OCI-LY7 (cell line): ENCODE measurements around the gene FRZB. TPM values are rescaled to one million over a fixed set of nuclear protein-coding genes. Genes with fewer than 3 reads are reported as not detected.

Experiments used
- BruUV-seq: library from RNA; stranded (reverse); fragments of 400-500 nt; replicated peaks from 2 replicates; lab custom pipeline; 2021; lab: Mats Ljungman, UMichigan
- CTCF ChIA-PET: fragments of 300-600 bp; sonication (Branson Sonifier 250); formaldehyde crosslinking; loops from one replicate; lab custom pipeline; 2022; ENCODE audit warnings: antibody characterized with exemption; ENCODE audit not compliant: unreplicated experiment; lab: Charles Lee
- POLR2A ChIA-PET: fragments of 300-600 bp; sonication (Branson Sonifier 250); formaldehyde crosslinking; loops from one replicate; lab custom pipeline; 2022; ENCODE audit warnings: antibody characterized with exemption; lab: Charles Lee
- DNase-seq: peaks from one replicate; pipeline ENCODE4 v3.0.0-alpha.2; 2015; ENCODE audit warnings: low spot score
- H2AFZ ChIP-seq: fragments of 200-600 bp; sonication (generic), shearing (Covaris generic); 2 replicates; pipeline ENCODE4 v1.6.1; 2014; ENCODE audit warnings: mild to moderate bottlenecking, antibody characterized with exemption, low read length, moderate library complexity
- H3K27ac ChIP-seq: fragments of 200-600 bp; sonication (generic); 2 replicates; pipeline ENCODE4 v1.5.1; 2014; ENCODE audit warnings: mixed run types, low read depth, mild to moderate bottlenecking, moderate library complexity, low read length, inconsistent platforms; ENCODE audit not compliant: poor library complexity, severe bottlenecking
- H3K36me3 ChIP-seq: fragments of 200-600 bp; sonication (generic); 2 replicates; pipeline ENCODE4 v1.6.1; 2014; ENCODE audit warnings: mild to moderate bottlenecking, antibody characterized with exemption, low read length, moderate library complexity, mixed read lengths; ENCODE audit not compliant: insufficient read depth
- H3K4me1 ChIP-seq: fragments of 200-600 bp; sonication (generic); 2 replicates; pipeline ENCODE4 v1.5.1; 2014; ENCODE audit warnings: mild to moderate bottlenecking, low read length; ENCODE audit not compliant: insufficient read depth, poor library complexity, severe bottlenecking
- H3K4me2 ChIP-seq: fragments of 200-600 bp; sonication (generic); 2 replicates; pipeline ENCODE4 v1.6.1; 2014; ENCODE audit warnings: mild to moderate bottlenecking, low read length
- H3K4me3 ChIP-seq: fragments of 200-600 bp; sonication (generic); 2 replicates; pipeline ENCODE4 v1.5.1; 2014; ENCODE audit warnings: mild to moderate bottlenecking, low read depth, low read length; ENCODE audit not compliant: poor library complexity, severe bottlenecking
- H3K79me2 ChIP-seq: fragments of 200-600 bp; sonication (generic); 2 replicates; pipeline ENCODE4 v1.6.1; 2016; ENCODE audit warnings: low read depth, mild to moderate bottlenecking, low read length, moderate library complexity, mixed read lengths; ENCODE audit not compliant: insufficient read depth
- H3K9me2 ChIP-seq: fragments of 200-600 bp; sonication (generic); 2 replicates; pipeline ENCODE4 v1.6.1; 2016; ENCODE audit warnings: mild to moderate bottlenecking, low read length, mixed read lengths; ENCODE audit not compliant: insufficient read depth
- H3K9me3 ChIP-seq: fragments of 200-600 bp; sonication (generic); 2 replicates; pipeline ENCODE4 v1.6.1; 2014; ENCODE audit warnings: mild to moderate bottlenecking, mixed run types, low read length, mixed read lengths
- H4K20me1 ChIP-seq: fragments of 200-600 bp; sonication (generic); 2 replicates; pipeline ENCODE4 v1.6.1; 2014; ENCODE audit warnings: mild to moderate bottlenecking, antibody characterized with exemption, low read length, moderate library complexity, mixed read lengths; ENCODE audit not compliant: insufficient read depth
- EZH2phosphoT487 ChIP-seq: fragments of 200-600 bp; sonication (generic); IDR thresholded peaks from 2 replicates; pipeline ENCODE4 v1.6.1; 2018; ENCODE audit warnings: low read depth, borderline replicate concordance, mild to moderate bottlenecking, mixed run types, antibody characterized with exemption, low read length, moderate library complexity, mixed read lengths
- intact Hi-C: fragments of 100-400 bp; cut with micrococcal nuclease; formaldehyde crosslinking; loops from one replicate; pipeline ENCODE4 v1.10.0; 2022; ENCODE audit not compliant: unreplicated experiment
- total RNA-seq, 2 experiments: library from RNA; depleted of rRNA in 1 of 2; stranded (reverse); fragments of >200 nt in 1 of 2; shearing (Covaris generic) in 1 of 2; gene quantifications; 2 replicates each; pipeline ENCODE4 v1.2.3, GENCODE V29; 2014 to 2022
- TF ChIP-seq, protein P1 (sequence below): fragments of 200-600 bp; sonication (generic); conservative IDR thresholded peaks from 2 replicates; pipeline ENCODE4 v1.5.1; 2014; ENCODE audit warnings: mild to moderate bottlenecking, antibody characterized with exemption, low read length, moderate library complexity, mixed read lengths

FRZB gene
- total RNA-seq, 2 experiments from 2014 or later: not detected

DNA sequence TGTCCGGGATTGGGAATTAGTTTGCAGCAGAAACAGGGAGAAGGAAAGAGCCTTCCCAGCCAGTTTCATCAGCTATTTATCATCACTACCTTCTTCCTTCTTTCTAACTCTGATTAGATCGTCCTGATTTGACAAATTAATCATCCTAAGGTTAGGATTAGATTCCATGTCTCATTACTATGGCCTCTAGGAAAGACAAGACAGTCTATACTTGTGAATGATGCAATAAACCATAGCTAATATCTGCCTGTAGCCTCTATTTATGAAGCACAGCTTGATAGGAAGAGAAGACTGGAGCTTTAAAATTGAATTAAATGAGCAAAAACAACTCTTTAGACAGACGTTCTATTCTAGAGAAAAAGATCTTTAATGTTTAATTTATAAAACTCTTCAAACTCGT, 25.2 kb upstream of the FRZB start:
- no peak overlapping the region for H3K4me3 ChIP-seq
- no peaks in the 10 kb centered on the region for H3K36me3 ChIP-seq
- ChIA-PET POLR2A (interaction anchor here (0.6 to 2.6 kb wide), 13 partner anchors 9 to 760 kb away, joined by 3 to 6 read pairs (median 4); partner anchors contain the start of gene FRZB), CTCF (no interaction called here)
- intact Hi-C loops: no loop called here
- no peaks in the 10 kb centered on the region for H3K9me2 ChIP-seq
- no peak for TF ChIP-seq EZH2phosphoT487
- TF ChIP-seq, protein P1, sequence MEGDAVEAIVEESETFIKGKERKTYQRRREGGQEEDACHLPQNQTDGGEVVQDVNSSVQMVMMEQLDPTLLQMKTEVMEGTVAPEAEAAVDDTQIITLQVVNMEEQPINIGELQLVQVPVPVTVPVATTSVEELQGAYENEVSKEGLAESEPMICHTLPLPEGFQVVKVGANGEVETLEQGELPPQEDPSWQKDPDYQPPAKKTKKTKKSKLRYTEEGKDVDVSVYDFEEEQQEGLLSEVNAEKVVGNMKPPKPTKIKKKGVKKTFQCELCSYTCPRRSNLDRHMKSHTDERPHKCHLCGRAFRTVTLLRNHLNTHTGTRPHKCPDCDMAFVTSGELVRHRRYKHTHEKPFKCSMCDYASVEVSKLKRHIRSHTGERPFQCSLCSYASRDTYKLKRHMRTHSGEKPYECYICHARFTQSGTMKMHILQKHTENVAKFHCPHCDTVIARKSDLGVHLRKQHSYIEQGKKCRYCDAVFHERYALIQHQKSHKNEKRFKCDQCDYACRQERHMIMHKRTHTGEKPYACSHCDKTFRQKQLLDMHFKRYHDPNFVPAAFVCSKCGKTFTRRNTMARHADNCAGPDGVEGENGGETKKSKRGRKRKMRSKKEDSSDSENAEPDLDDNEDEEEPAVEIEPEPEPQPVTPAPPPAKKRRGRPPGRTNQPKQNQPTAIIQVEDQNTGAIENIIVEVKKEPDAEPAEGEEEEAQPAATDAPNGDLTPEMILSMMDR: no peak
- H4K20me1 ChIP-seq: no peaks in the 10 kb centered on the region
- H2AFZ ChIP-seq: peak overlapping the region; percentile 71
- H3K9me3 ChIP-seq: peaks cover 4% of the 10 kb centered on the region; the same call in 1 of the 2 replicates
- no peak overlapping the region for H3K27ac ChIP-seq
- no TSS peak for BruUV-seq
- H3K4me1 ChIP-seq: peaks cover 24% of the 10 kb centered on the region
- no peaks in the 10 kb centered on the region for H3K79me2 ChIP-seq
- no peak for DNase-seq
- H3K4me2 ChIP-seq: no peak overlapping the region

DNA sequence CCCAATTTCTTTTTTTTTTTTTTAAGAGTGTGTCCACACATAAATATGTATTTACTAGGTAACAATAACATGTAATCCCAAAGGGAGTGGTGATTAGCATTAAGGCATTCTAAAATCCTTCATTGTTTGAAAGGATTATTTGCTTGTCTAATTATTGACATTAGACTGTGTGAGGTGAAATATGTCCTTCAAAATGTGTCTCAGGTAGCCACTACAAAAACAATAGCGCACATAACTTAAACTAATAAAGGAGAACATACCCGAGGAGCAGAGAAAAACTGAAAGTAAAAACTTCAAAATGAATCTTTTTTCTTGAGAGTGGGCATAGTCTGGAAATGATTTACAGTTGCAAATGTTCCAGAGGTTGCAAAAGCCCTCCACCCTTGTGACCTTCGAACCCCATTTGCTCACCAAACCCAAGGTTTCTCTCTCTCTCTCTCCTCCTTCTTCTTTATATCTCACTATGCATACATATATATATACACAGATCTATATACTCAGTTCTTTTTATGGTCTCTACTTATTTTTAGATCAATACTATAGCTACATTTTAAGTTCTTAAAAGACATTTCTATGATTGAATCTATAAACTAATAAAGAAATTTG, 24.4 kb upstream of the FRZB start:
- no peaks in the 10 kb centered on the region; the same call in 1 of the 2 replicates for H3K36me3 ChIP-seq
- no peak overlapping the region for H3K27ac ChIP-seq
- ChIA-PET POLR2A (interaction anchor here (0.5 to 2.6 kb wide), 9 partner anchors 8 to 724 kb away, joined by 3 to 6 read pairs (median 4); partner anchors contain the start of gene FRZB), CTCF (no interaction called here)
- peaks cover 8% of the 10 kb centered on the region; the same call in 1 of the 2 replicates for H3K9me3 ChIP-seq
- intact Hi-C loops: no loop called here
- no peak overlapping the region for H3K4me3 ChIP-seq
- H4K20me1 ChIP-seq: no peaks in the 10 kb centered on the region
- H3K4me1 ChIP-seq: peaks cover 32% of the 10 kb centered on the region
- H2AFZ ChIP-seq: peak overlapping the region; percentile 71
- BruUV-seq: no TSS peak
- H3K9me2 ChIP-seq: no peaks in the 10 kb centered on the region
- TF ChIP-seq, protein P1: no peak
- no peak for TF ChIP-seq EZH2phosphoT487
- no peaks in the 10 kb centered on the region for H3K79me2 ChIP-seq
- no peak for DNase-seq
- peak overlapping the region; percentile 44 for H3K4me2 ChIP-seq

DNA sequence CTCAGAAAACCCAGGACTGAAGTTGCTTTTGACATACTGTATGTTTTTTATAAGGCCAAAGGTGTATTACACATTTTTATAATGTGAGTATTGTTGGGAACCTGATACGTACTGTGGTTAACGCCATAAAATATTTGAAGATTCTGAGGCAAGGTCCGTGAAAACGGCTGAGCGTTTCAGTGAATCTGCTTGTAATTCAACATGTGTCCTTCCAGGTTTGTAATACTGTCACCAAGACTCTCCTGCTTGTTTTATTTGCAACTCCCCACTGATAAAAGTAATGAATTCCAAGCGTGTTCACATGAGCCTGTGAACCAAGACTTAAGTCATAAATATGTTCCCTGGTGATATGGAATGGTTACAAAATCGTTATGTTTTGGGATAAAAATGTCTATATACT, 23.9 kb upstream of the FRZB start:
- no peak for TF ChIP-seq EZH2phosphoT487
- TF ChIP-seq, protein P1: no peak
- no peaks in the 10 kb centered on the region; the same call in 1 of the 2 replicates for H3K36me3 ChIP-seq
- DNase-seq: no peak
- intact Hi-C loops: no loop called here
- peaks cover 8% of the 10 kb centered on the region; the same call in 1 of the 2 replicates for H3K9me3 ChIP-seq
- no peak overlapping the region for H3K4me2 ChIP-seq
- peaks cover 33% of the 10 kb centered on the region for H3K4me1 ChIP-seq
- no peak overlapping the region for H3K4me3 ChIP-seq
- ChIA-PET POLR2A (no interaction called here), CTCF (no interaction called here)
- H4K20me1 ChIP-seq: no peaks in the 10 kb centered on the region
- H2AFZ ChIP-seq: peak overlapping the region; percentile 71; the same call in 1 of the 2 replicates
- H3K9me2 ChIP-seq: no peaks in the 10 kb centered on the region
- no peak overlapping the region for H3K27ac ChIP-seq
- no peaks in the 10 kb centered on the region for H3K79me2 ChIP-seq
- BruUV-seq: no TSS peak
